Measurements from ENCODE around the gene PELI2.

Gene PELI2

GRCh38 chr14:56122301-56122700 lies 4.1 kb downstream of the PELI2 start:
- H3K9me3 ChIP-seq (ENCODE audit: severe bottlenecking): no peaks in the 10 kb centered on the region
- TF ChIP-seq CTCF (IDR thresholded peaks at IDR 0.05; ENCODE audit: poor library complexity, severe bottlenecking): no peak
- H3K36me3 ChIP-seq (ENCODE audit: low read depth): no peaks in the 10 kb centered on the region
- H3K27me3 ChIP-seq (ENCODE audit: insufficient read depth, poor library complexity, severe bottlenecking): peaks cover 39% of the 10 kb centered on the region
- ATAC-seq (ENCODE audit: low read depth) (no peak), DNase-seq (ENCODE audit: low spot score) (no peak)
- H3K4me1 ChIP-seq (ENCODE audit: insufficient read depth, poor library complexity, severe bottlenecking): no peaks in the 10 kb centered on the region
- H3K27ac ChIP-seq (ENCODE audit: poor library complexity, severe bottlenecking): no peak overlapping the region
- no peak overlapping the region for H3K4me3 ChIP-seq (ENCODE audit: severe bottlenecking)

DNA sequence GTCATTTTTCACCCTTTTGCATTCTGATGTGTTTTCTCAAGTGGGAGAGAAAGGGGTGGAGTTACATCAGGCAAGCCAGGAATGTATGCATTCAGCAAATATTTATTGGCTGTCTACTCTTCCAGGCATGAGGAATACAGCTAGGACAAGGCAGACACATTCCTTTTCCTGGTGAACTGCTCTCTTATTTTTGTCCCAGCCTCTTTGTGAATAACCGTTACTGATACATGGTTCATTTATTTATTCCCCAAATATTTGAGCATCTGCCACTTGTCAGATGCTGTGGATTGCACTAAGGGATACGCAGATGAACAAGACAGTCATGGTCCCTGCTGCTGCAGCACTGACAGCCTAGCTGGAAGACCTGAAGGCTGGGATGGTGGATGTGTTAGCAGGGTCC lies 6.1 kb downstream of the PELI2 start:
- ATAC-seq (ENCODE audit: low read depth) (0 out of 3 replicates have a peak, but pooled peaks have one; percentile 20), DNase-seq (ENCODE audit: low spot score) (no peak)
- Histone ChIP-seq H3K9me3 (ENCODE audit: severe bottlenecking) (no peaks in the 10 kb centered on the region), H3K4me3 (ENCODE audit: severe bottlenecking) (no peak overlapping the region), H3K27ac (ENCODE audit: poor library complexity, severe bottlenecking) (no peak overlapping the region), H3K36me3 (ENCODE audit: low read depth) (no peaks in the 10 kb centered on the region), H3K4me1 (ENCODE audit: insufficient read depth, poor library complexity, severe bottlenecking) (no peaks in the 10 kb centered on the region), H3K27me3 (ENCODE audit: insufficient read depth, poor library complexity, severe bottlenecking) (peaks cover 30% of the 10 kb centered on the region)
- TF ChIP-seq CTCF (IDR thresholded peaks at IDR 0.05; ENCODE audit: poor library complexity, severe bottlenecking): no peak

DNA sequence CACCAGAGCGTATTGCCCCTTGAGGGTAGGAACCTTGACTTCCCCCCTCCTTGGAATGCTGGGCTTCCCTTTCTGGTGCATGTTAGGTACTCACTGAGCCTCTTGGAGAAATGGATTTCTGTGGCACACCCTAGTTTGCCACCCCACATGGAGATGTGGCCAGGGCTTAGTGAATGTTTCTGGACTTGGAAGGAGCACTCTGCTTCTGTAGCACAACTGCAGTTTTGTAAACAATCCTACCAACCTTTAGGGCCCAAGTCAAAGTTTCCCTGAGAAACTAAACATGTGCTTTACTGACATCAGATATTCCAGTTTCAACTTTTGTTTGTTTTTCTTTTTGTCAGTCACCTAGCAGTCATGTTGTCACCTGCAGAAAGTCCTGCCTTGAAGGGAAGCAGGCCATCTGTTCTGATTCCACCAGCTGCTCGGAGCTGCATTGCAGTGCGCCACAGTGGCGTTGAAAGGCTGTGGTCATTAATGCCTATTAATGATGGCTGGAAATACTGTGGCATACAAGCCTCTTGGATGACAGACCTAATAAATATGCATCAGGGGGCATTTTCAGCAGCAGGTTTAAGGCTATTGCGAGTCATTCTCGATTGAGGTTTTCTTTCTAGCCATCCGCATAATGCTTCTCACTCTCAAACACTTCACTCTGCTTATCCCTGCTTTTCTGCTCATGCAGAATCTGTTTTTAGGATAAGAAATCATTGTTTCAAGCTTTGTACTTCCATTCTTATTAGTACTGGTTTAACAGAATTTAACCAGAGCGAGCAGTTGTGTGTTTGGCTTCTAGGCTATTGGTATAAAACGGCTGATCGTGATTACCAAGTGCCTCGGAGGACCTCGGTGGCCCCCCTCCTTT lies 7.8 kb downstream of the PELI2 start:
- Histone ChIP-seq H3K9me3 (ENCODE audit: severe bottlenecking) (no peaks in the 10 kb centered on the region), H3K27ac (ENCODE audit: poor library complexity, severe bottlenecking) (no peak overlapping the region), H3K36me3 (ENCODE audit: low read depth) (no peaks in the 10 kb centered on the region), H3K4me1 (ENCODE audit: insufficient read depth, poor library complexity, severe bottlenecking) (no peaks in the 10 kb centered on the region), H3K4me3 (ENCODE audit: severe bottlenecking) (no peak overlapping the region), H3K27me3 (ENCODE audit: insufficient read depth, poor library complexity, severe bottlenecking) (peaks cover 17% of the 10 kb centered on the region)
- ATAC-seq (ENCODE audit: low read depth) (no peak), DNase-seq (ENCODE audit: low spot score) (no peak)
- TF ChIP-seq CTCF (IDR thresholded peaks at IDR 0.05; ENCODE audit: poor library complexity, severe bottlenecking): no peak

DNA sequence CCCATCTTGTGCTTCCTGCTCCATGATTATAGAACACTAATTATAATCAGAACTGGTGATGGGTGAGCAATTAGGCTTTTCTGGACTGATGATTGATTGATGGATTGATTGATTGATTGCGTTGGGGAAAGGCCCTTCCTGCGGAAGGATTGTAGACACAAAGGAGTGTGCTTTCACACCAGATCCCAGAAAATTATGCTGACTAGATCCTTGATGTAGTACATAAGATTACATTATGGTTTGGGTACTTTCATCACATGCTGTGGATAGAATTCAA lies 8.4 kb downstream of the PELI2 start:
- H3K27me3 ChIP-seq (ENCODE audit: insufficient read depth, poor library complexity, severe bottlenecking): peaks cover 13% of the 10 kb centered on the region
- no peak for ATAC-seq (ENCODE audit: low read depth)
- no peak overlapping the region for H3K27ac ChIP-seq (ENCODE audit: poor library complexity, severe bottlenecking)
- no peak for DNase-seq (ENCODE audit: low spot score)
- H3K4me1 ChIP-seq (ENCODE audit: insufficient read depth, poor library complexity, severe bottlenecking): no peaks in the 10 kb centered on the region
- TF ChIP-seq CTCF (IDR thresholded peaks at IDR 0.05; ENCODE audit: poor library complexity, severe bottlenecking): no peak
- no peak overlapping the region for H3K4me3 ChIP-seq (ENCODE audit: severe bottlenecking)
- no peaks in the 10 kb centered on the region for H3K9me3 ChIP-seq (ENCODE audit: severe bottlenecking)
- H3K36me3 ChIP-seq (ENCODE audit: low read depth): no peaks in the 10 kb centered on the region

DNA sequence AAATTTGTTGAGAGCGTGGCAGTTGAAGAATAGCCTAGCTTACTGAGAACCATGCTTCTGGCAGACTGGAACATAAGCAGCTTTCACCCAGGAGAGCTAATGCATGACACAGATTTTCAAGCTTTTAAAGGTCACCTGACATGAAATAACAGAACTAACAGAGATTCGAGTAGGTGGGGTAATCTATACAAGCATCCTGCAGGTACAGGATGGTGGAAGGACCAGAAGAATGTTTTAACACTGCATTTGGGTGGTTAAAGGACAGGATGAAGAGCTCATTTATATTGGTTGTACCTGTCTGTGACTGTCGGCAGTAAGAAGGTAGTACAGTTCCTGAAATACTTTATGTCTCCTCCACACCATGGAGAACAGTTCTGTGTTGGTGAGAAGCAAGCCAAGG lies 8.9 kb downstream of the PELI2 start:
- Histone ChIP-seq H3K9me3 (ENCODE audit: severe bottlenecking) (no peaks in the 10 kb centered on the region), H3K4me1 (ENCODE audit: insufficient read depth, poor library complexity, severe bottlenecking) (no peaks in the 10 kb centered on the region), H3K27me3 (ENCODE audit: insufficient read depth, poor library complexity, severe bottlenecking) (peaks cover 7% of the 10 kb centered on the region), H3K27ac (ENCODE audit: poor library complexity, severe bottlenecking) (no peak overlapping the region), H3K36me3 (ENCODE audit: low read depth) (no peaks in the 10 kb centered on the region), H3K4me3 (ENCODE audit: severe bottlenecking) (no peak overlapping the region)
- ATAC-seq (ENCODE audit: low read depth) (no peak), DNase-seq (ENCODE audit: low spot score) (no peak)
- TF ChIP-seq CTCF (IDR thresholded peaks at IDR 0.05; ENCODE audit: poor library complexity, severe bottlenecking): no peak

All from RWPE2 (cell line).